Ovary (tissue), 3 donors: ENCODE measurements around the gene SORCS2.

ENCODE experiments used
- CTCF ChIP-seq, 3 donors: fragments of 450-650 bp in 2 of 3; fragments of 200-600 bp in 1 of 3; IDR thresholded peaks; one replicate each; pipeline versions ENCODE4 v1.5.1 to v1.8.0; 2016 to 2022; ENCODE audit warnings: antibody characterized with exemption in 3 of 3, mild to moderate bottlenecking in 1 of 3
- EP300 ChIP-seq: sonication (generic); formaldehyde crosslinking; IDR thresholded peaks from one replicate; pipeline ENCODE4 v1.6.1; 2017; ENCODE audit warnings: antibody characterized with exemption
- POLR2A ChIP-seq: fragments of 450-650 bp; IDR thresholded peaks from one replicate; pipeline ENCODE4 v1.6.1; 2017; ENCODE audit warnings: antibody characterized with exemption, mild to moderate bottlenecking, moderate library complexity
- donor health status: DM: no; HTN: no; CAD: no.

GRCh38 chr4:7217474-7218321 is 25.4 kb downstream of the SORCS2 start:
- TF ChIP-seq CTCF (IDR thresholded peaks at IDR 0.05) (no peak), POLR2A (no peak), EP300 (no peak)
